OCI-LY3 (cell line): ENCODE results near the gene IGFL4.

ENCODE experiments used
- H2AFZ ChIP-seq: fragments of 200-600, 300-600 bp; shearing (Covaris generic); 2 replicates; pipeline ENCODE4 v1.6.0; 2014; ENCODE audit warnings: antibody characterized with exemption, low read depth, low read length
- H3K27ac ChIP-seq: fragments of 200-600, 300-600 bp; sonication (generic); 2 replicates; pipeline ENCODE4 v1.5.1; 2014; ENCODE audit warnings: mild to moderate bottlenecking, low read length, moderate library complexity, mixed read lengths
- H3K27me3 ChIP-seq: fragments of 200-600, 300-600 bp; sonication (generic); 2 replicates; pipeline ENCODE4 v1.6.1; 2014; ENCODE audit warnings: low read depth, low read length, mixed read lengths
- H3K36me3 ChIP-seq: fragments of 200-600, 300-600 bp; sonication (generic); replicated peaks from 2 replicates; pipeline ENCODE3; 2014; ENCODE audit warnings: low read depth, low read length, mixed read lengths
- H3K4me1 ChIP-seq: fragments of 300-600, 200-600 bp; sonication (generic); 2 replicates; pipeline ENCODE4 v1.6.1; 2014; ENCODE audit warnings: low read length, mixed read lengths
- H3K4me2 ChIP-seq: fragments of 200-600, 300-600 bp; sonication (generic); 2 replicates; pipeline ENCODE4 v1.6.1; 2014; ENCODE audit warnings: low read length, mixed read lengths
- H3K4me3 ChIP-seq: fragments of 300-600, 200-600 bp; sonication (generic); 2 replicates; pipeline ENCODE4 v1.5.1; 2014; ENCODE audit warnings: antibody characterized with exemption, mild to moderate bottlenecking, low read length, moderate library complexity
- H3K79me2 ChIP-seq: fragments of 300-600, 200-600 bp; shearing (Covaris generic); 2 replicates; pipeline ENCODE4 v1.6.1; 2014; ENCODE audit warnings: mild to moderate bottlenecking, low read length, mixed read lengths
- H3K9ac ChIP-seq: fragments of 300-600, 200-600 bp; shearing (Covaris generic); 2 replicates; pipeline ENCODE4 v1.6.0; 2014; ENCODE audit warnings: mild to moderate bottlenecking, low read length, moderate library complexity
- H3K9me3 ChIP-seq: fragments of 200-600, 300-600 bp; shearing (Covaris generic); 2 replicates; pipeline ENCODE4 v1.6.1; 2014; ENCODE audit warnings: low read length, mixed read lengths; ENCODE audit not compliant: insufficient read depth
- H4K20me1 ChIP-seq: fragments of 200-600, 300-600 bp; sonication (generic); 2 replicates; pipeline ENCODE4 v1.6.1; 2016; ENCODE audit warnings: low read length, mixed read lengths; ENCODE audit not compliant: insufficient read depth
- EZH2phosphoT487 ChIP-seq: fragments of 200-600 bp; shearing (Covaris generic); IDR thresholded peaks from 2 replicates; pipeline ENCODE4 v1.6.1; 2018; ENCODE audit warnings: antibody characterized with exemption, mixed run types, low read depth
- TF ChIP-seq, protein P1 (sequence below): fragments of 200-600, 300-600 bp; sonication (generic); IDR thresholded peaks from 2 replicates; pipeline ENCODE4 v1.5.1; 2014; ENCODE audit warnings: antibody characterized with exemption, low read length, low read depth

Gene IGFL4

DNA sequence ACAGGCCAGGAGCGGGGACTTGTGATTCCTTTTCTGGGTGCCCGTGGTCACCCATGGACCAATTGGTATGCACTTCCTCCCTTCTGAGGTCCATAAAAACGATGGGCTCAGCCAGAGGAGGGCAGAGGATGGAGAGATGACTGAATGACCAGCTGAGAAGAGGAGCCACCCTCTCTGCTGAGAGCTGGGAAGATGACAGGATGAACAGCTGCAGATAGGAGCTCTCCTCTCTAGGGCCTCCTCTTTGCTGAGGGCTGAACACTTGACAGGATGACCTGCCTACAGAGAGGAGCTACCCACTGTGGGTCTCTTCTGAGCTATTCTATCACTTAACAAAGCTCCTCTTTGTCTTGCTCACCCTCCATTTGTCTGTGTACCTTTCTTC, 4.1 kb downstream of the IGFL4 start:
- no peaks in the 10 kb centered on the region for H3K79me2 ChIP-seq
- H3K9ac ChIP-seq = no peak overlapping the region
- H3K4me1 ChIP-seq = no peaks in the 10 kb centered on the region
- H3K4me2 ChIP-seq = no peak overlapping the region
- no peaks in the 10 kb centered on the region for H4K20me1 ChIP-seq
- H3K4me3 ChIP-seq = no peak overlapping the region
- TF ChIP-seq, protein P1, sequence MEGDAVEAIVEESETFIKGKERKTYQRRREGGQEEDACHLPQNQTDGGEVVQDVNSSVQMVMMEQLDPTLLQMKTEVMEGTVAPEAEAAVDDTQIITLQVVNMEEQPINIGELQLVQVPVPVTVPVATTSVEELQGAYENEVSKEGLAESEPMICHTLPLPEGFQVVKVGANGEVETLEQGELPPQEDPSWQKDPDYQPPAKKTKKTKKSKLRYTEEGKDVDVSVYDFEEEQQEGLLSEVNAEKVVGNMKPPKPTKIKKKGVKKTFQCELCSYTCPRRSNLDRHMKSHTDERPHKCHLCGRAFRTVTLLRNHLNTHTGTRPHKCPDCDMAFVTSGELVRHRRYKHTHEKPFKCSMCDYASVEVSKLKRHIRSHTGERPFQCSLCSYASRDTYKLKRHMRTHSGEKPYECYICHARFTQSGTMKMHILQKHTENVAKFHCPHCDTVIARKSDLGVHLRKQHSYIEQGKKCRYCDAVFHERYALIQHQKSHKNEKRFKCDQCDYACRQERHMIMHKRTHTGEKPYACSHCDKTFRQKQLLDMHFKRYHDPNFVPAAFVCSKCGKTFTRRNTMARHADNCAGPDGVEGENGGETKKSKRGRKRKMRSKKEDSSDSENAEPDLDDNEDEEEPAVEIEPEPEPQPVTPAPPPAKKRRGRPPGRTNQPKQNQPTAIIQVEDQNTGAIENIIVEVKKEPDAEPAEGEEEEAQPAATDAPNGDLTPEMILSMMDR = no peak
- no peak for TF ChIP-seq EZH2phosphoT487
- no peaks in the 10 kb centered on the region for H3K36me3 ChIP-seq
- no peak overlapping the region for H2AFZ ChIP-seq
- H3K9me3 ChIP-seq = no peaks in the 10 kb centered on the region
- H3K27ac ChIP-seq = no peak overlapping the region
- H3K27me3 ChIP-seq = peaks cover 24% of the 10 kb centered on the region

DNA sequence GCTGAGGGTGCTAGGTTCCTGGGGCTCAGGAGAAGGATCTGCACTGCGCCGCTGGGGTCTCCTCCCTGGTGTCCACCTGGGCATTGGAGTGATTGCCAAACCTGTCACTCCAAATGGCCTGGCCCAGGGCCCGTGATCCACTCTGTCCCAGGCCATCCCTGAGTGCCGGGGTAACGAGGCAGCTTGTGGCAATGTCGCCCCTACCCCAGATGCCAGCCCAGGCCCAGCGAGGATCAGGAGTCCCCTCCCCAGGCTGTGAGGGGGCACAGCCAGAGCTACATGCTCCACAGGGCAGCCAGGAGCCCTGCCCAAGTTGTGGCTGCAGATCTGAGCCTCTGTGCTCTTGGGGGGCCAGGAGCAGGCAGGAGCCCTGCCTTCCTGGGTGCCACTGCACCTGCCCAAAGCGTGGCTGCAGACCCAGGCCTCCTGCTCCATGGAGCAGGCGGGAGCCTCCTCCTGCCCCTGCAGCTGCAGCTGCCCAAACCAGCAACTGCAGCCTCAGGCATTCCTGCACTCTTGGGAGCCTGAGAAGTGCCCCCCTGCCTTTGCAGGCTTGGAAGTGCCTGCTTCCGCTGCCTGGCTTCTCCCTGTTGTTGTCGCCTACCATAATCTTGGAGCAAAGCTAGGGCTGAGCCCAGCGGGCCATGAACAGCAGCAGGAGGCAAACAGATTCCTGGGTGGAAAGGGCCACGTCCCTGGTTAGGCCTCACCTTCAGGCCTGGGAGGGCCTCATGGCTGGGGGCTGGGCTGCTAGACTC, 4.6 kb downstream of the IGFL4 start:
- no peak for TF ChIP-seq EZH2phosphoT487
- TF ChIP-seq, protein P1 = no peak
- peaks cover 19% of the 10 kb centered on the region for H3K27me3 ChIP-seq
- no peak overlapping the region for H3K4me2 ChIP-seq
- H3K4me1 ChIP-seq = no peaks in the 10 kb centered on the region
- no peak overlapping the region for H3K9ac ChIP-seq
- H3K79me2 ChIP-seq = no peaks in the 10 kb centered on the region
- no peaks in the 10 kb centered on the region for H3K9me3 ChIP-seq
- no peaks in the 10 kb centered on the region for H3K36me3 ChIP-seq
- H3K27ac ChIP-seq = no peak overlapping the region
- no peaks in the 10 kb centered on the region for H4K20me1 ChIP-seq
- H2AFZ ChIP-seq = no peak overlapping the region
- no peak overlapping the region for H3K4me3 ChIP-seq

DNA sequence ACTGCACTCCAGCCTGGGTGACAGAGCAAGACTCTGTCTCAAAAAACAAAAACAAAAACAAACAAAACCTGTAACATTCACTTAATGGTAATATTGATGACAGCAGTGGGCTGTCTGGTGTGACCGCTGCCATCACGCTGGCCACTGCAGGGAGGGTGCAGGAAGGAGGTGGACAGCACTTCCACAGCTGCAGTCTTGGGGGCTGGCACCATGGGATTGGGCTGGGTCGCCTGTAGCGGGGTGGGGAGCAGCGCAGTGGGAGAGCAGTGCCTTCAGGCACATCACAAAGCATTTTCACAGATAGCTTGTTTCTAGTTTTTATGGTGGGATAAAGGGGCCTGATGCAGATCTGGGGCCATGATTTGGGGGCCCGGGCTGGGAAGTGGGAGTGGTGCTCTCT, 5.3 kb downstream of the IGFL4 start:
- Histone ChIP-seq H3K27me3 (peaks cover 16% of the 10 kb centered on the region), H4K20me1 (no peaks in the 10 kb centered on the region), H3K79me2 (no peaks in the 10 kb centered on the region), H3K4me3 (no peak overlapping the region), H3K4me1 (no peaks in the 10 kb centered on the region), H3K9me3 (no peaks in the 10 kb centered on the region), H3K36me3 (no peaks in the 10 kb centered on the region), H3K27ac (no peak overlapping the region), H3K9ac (no peak overlapping the region), H3K4me2 (no peak overlapping the region), H2AFZ (no peak overlapping the region)
- no peak for TF ChIP-seq EZH2phosphoT487
- TF ChIP-seq, protein P1 = no peak

DNA sequence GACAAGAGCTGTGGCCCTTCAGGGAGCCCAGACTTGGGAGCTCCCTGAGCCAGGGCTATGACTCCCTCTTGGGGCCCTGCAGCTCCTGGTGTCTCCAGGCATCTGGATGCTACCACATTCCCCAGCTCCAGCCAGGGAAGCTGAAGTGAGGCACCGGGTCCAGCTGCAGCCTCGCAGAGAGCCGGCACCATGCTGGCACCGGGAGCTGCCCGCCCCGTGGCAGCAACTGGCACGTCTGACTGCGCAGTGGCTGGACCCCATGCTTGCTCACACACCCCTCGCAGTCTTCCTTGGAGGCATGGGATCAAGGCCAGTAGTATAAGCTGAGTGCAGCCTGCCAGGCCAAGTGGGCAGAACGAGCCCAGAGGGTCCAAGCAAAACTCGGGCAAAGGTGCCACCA, 7.4 kb downstream of the IGFL4 start:
- Histone ChIP-seq H4K20me1 (no peaks in the 10 kb centered on the region), H3K9me3 (no peaks in the 10 kb centered on the region), H3K27ac (no peak overlapping the region), H3K27me3 (peaks cover 6% of the 10 kb centered on the region; the same call in 1 of the 2 replicates), H3K4me2 (no peak overlapping the region), H2AFZ (no peak overlapping the region), H3K36me3 (no peaks in the 10 kb centered on the region), H3K4me1 (peaks cover 2% of the 10 kb centered on the region), H3K79me2 (no peaks in the 10 kb centered on the region), H3K9ac (no peak overlapping the region), H3K4me3 (no peak overlapping the region)
- TF ChIP-seq, protein P1 = no peak
- no peak for TF ChIP-seq EZH2phosphoT487
